Stromal cell of bone marrow (primary cell): ENCODE data around the gene SEZ6L.

Experiments used
- DNase-seq: peaks from one replicate; pipeline ENCODE4 v3.0.0-alpha.2; 2012; ENCODE audit warnings: low read depth

SEZ6L gene

GRCh38 chr22:26169315-26170111 is at the start of gene SEZ6L:
SEZ6L (plus strand) TSS chr22:26169462; CDS start chr22:26169670, 208 bp downstream.
- no peak for DNase-seq

- DNase-seq, result no peak
Measured at GRCh38 chr22:26122920-26123468, 46.3 kb upstream of the SEZ6L start.

- no peak for DNase-seq
Measured at GRCh38 chr22:26124991-26125725, 44.1 kb upstream of the SEZ6L start.

- no peak for DNase-seq
Measured at GRCh38 chr22:26127126-26127525, 42.1 kb upstream of the SEZ6L start.

- no peak for DNase-seq
Measured at GRCh38 chr22:26127556-26127955, 41.7 kb upstream of the SEZ6L start.

- DNase-seq, result no peak
Measured at GRCh38 chr22:26131589-26132154, 37.6 kb upstream of the SEZ6L start.

- DNase-seq, result no peak
Measured at GRCh38 chr22:26134654-26135330, 34.5 kb upstream of the SEZ6L start.

- no peak for DNase-seq
Measured at GRCh38 chr22:26135806-26136205, 33.5 kb upstream of the SEZ6L start.

- DNase-seq, result no peak
Measured at GRCh38 chr22:26139310-26139709, 30.0 kb upstream of the SEZ6L start.

GRCh38 chr22:26141831-26142230 is 27.4 kb upstream of the SEZ6L start:
- no peak for DNase-seq

GRCh38 chr22:26143806-26144325 is 25.4 kb upstream of the SEZ6L start:
- no peak for DNase-seq

GRCh38 chr22:26159886-26160285 is 9.4 kb upstream of the SEZ6L start:
- no peak for DNase-seq

GRCh38 chr22:26161746-26162145 is 7.5 kb upstream of the SEZ6L start:
- DNase-seq, result no peak

- DNase-seq, result no peak
Measured at GRCh38 chr22:26162926-26163325, 6.3 kb upstream of the SEZ6L start.

GRCh38 chr22:26164174-26164573 is 5.1 kb upstream of the SEZ6L start:
- DNase-seq, result no peak

GRCh38 chr22:26168330-26168851 is 871 bp upstream of the SEZ6L start:
- no peak for DNase-seq

- no peak for DNase-seq
Measured at GRCh38 chr22:26168939-26169314, 335 bp upstream of the SEZ6L start.

- DNase-seq, result no peak
Measured at GRCh38 chr22:26170112-26170492, 840 bp downstream of the SEZ6L start.

GRCh38 chr22:26170795-26171580 is 1.7 kb downstream of the SEZ6L start:
- no peak for DNase-seq

GRCh38 chr22:26172389-26172990 is 3.2 kb downstream of the SEZ6L start:
- no peak for DNase-seq

- no peak for DNase-seq
Measured at GRCh38 chr22:26174280-26174679, 5.0 kb downstream of the SEZ6L start.
